Measurements from ENCODE around the gene PITPNC1.

- TF ChIP-seq CTCF (IDR thresholded peaks at IDR 0.05) (no peak), POLR2A (IDR thresholded peaks at IDR 0.05) (no peak)
Measured at GRCh38 chr17:67605256-67605912, 228.3 kb downstream of the PITPNC1 start.
